ENCODE results near the gene CCNI.
"Not testable (repeated sequence)": the region's sequence is repeated elsewhere in the genome, so short reads cannot be mapped to it uniquely, and the experiment has no call there.

The CCNI gene

GRCh38 chr4:77040270-77040669, 35.5 kb downstream of the CCNI start:
- peak in 1 of 2 experiments; percentile 8 for DNase-seq
- TF ChIP-seq GATA1 (IDR thresholded peaks at IDR 0.05; ENCODE audit: low read depth, low read length) (no peak), POLR2A (IDR thresholded peaks at IDR 0.05; ENCODE audit: low read length) (no peak)

GRCh38 chr4:77039796-77040195, 36.0 kb downstream of the CCNI start:
- TF ChIP-seq GATA1 (IDR thresholded peaks at IDR 0.05; ENCODE audit: low read depth, low read length) = no peak
- TF ChIP-seq POLR2A (IDR thresholded peaks at IDR 0.05; ENCODE audit: low read length) = no peak
- DNase-seq = no peak

- TF ChIP-seq POLR2A (IDR thresholded peaks at IDR 0.05; ENCODE audit: low read length) = no peak
- TF ChIP-seq GATA1 (IDR thresholded peaks at IDR 0.05; ENCODE audit: low read depth, low read length) = no peak
- no peak for DNase-seq
These were observed 38.1 kb downstream of the CCNI start for GRCh38 chr4:77037736-77038135.

- DNase-seq = not testable (repeated sequence)
These were observed 38.6 kb downstream of the CCNI start for GRCh38 chr4:77037168-77037567.

GRCh38 chr4:77036206-77036605, 39.6 kb downstream of the CCNI start:
- no peak for DNase-seq
- TF ChIP-seq POLR2A (IDR thresholded peaks at IDR 0.05; ENCODE audit: low read length) (no peak), GATA1 (IDR thresholded peaks at IDR 0.05; ENCODE audit: low read depth, low read length) (no peak)

- no peak for DNase-seq
- TF ChIP-seq GATA1 (IDR thresholded peaks at IDR 0.05; ENCODE audit: low read depth, low read length) (no peak), POLR2A (IDR thresholded peaks at IDR 0.05; ENCODE audit: low read length) (no peak)
These were observed 40.6 kb downstream of the CCNI start for GRCh38 chr4:77035153-77035552.

- no peak for DNase-seq
- TF ChIP-seq POLR2A (IDR thresholded peaks at IDR 0.05; ENCODE audit: low read length) (no peak), GATA1 (IDR thresholded peaks at IDR 0.05; ENCODE audit: low read depth, low read length) (no peak)
These were observed 44.2 kb downstream of the CCNI start for GRCh38 chr4:77031544-77031943.

DNA sequence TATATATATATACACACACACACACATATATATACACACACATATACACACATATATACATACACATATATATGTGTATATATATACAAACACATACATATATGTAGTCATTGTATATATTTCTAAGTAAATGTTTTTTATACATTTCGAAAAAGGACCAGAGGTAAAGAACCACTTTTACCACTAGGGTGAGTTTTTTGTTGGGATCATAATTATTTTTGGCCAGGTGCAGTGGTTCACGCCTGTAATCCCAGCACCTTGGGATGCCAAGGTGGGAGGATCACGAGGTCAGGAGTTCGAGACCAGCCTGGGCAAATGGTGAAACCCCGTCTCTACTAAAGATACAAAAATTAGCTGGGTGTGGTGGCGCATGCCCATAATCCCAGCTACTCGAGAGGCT, 46.0 kb downstream of the CCNI start:
- not testable (repeated sequence) for DNase-seq

- no peak for TF ChIP-seq GATA1 (IDR thresholded peaks at IDR 0.05; ENCODE audit: low read depth, low read length)
- no peak for TF ChIP-seq POLR2A (IDR thresholded peaks at IDR 0.05; ENCODE audit: low read length)
- DNase-seq = no peak
These were observed 47.5 kb downstream of the CCNI start for GRCh38 chr4:77028246-77028645.

DNA sequence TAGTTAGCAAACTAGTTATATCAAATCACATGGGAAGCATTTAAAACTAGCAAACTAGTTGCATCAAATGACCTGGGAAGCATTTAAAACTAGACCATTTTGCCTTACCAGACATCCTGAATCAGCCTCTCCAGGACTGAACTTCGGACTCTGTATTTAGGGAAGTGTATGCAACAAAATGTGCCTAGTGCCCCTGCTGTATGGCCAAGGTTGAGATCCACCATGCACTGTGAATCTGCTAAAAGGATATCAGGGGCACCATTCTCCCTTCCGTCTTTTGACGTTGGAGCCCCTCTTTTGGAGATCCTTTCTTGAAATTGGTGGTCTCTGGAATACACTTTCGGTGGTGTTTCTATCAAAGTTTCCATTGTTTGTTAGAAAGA, 49.5 kb downstream of the CCNI start:
- no peak for TF ChIP-seq GATA1 (IDR thresholded peaks at IDR 0.05; ENCODE audit: low read depth, low read length)
- no peak for TF ChIP-seq POLR2A (IDR thresholded peaks at IDR 0.05; ENCODE audit: low read length)
- DNase-seq = no peak

DNA sequence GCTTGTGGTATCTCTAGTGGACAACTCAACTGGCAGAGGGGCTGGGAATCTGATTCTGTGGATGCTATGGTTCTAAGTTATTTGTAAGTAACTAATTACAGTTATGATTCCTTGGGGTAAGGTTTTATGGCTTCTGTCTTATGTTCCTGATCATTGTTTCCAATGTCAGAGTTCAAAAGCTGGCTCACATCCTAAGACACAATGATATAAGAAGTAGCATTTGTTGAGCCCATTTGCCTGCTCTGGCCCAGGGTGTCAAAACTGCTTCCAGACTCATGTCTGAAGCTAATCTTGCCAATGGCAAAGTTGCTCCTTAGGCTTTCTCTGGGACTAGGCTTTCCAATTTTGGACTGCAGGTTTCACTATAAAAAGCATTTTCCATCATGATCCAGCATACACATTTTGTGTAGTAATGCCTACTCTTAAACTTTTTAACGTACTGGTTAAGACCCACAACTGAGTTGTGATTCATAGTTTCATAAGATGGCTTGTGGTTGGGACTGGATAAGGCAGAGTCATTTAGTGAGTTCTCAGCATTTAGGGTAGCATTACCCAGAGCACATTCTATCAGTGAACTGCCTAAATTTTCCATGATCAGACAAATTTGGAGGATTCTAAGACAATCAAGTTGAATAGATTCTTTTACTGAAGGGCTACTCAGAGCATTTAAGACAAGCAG, 50.0 kb downstream of the CCNI start:
- TF ChIP-seq GATA1 (IDR thresholded peaks at IDR 0.05; ENCODE audit: low read depth, low read length) (no peak), POLR2A (IDR thresholded peaks at IDR 0.05; ENCODE audit: low read length) (no peak)
- DNase-seq = no peak

DNA sequence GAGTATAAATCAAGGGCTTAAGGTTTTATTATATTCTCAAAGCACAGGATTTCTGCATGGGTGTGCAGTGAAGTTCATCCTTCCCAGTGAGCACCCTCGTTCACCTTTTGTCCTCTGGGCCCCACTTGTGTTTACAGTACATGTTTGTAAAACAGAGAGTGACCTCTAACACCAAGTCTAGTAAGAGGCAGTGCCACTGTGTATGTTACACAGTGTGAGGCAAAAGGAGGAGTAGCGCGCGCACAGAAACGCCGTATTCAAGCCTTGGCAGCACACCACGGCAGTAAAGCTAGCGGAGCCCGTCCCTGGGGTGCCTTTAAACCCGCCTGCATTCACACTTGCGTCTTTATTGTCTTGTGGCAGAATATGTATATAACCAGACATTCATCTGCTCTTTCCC, 51.9 kb downstream of the CCNI start:
- DNase-seq = no peak

GRCh38 chr4:77022560-77023179, 53.1 kb downstream of the CCNI start:
- DNase-seq = no peak
- TF ChIP-seq GATA1 (IDR thresholded peaks at IDR 0.05; ENCODE audit: low read depth, low read length) (no peak), POLR2A (IDR thresholded peaks at IDR 0.05; ENCODE audit: low read length) (no peak)

More for the DNA sequence above, 51.9 kb downstream of the CCNI start:
- TF ChIP-seq POLR2A (IDR thresholded peaks at IDR 0.05; ENCODE audit: low read length) (no peak), GATA1 (IDR thresholded peaks at IDR 0.05; ENCODE audit: low read depth, low read length) (no peak)

- no peak for TF ChIP-seq POLR2A (IDR thresholded peaks at IDR 0.05; ENCODE audit: low read length)
- no peak for TF ChIP-seq GATA1 (IDR thresholded peaks at IDR 0.05; ENCODE audit: low read depth, low read length)
- no peak for DNase-seq
These were observed 54.1 kb downstream of the CCNI start for GRCh38 chr4:77021614-77022089.

DNA sequence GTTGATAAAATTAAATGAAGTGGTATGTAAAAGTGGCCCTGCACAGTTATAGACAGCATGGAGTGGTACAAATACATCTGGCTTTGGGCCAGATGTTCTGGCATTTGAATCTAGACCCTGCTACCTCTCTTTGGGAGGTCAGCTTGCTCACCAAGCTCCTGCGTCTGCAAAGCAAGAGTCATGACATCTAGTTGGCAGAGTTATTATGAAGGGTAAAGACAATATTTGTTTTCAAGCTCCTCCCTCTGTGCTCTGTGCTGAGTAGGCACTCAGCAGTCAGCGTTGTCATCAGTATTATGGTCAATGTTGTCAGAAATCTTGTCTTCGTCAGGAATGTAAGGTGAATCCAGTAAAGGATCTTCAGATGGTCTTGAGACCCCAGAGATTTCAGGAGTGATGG, 55.8 kb downstream of the CCNI start:
- TF ChIP-seq GATA1 (IDR thresholded peaks at IDR 0.05; ENCODE audit: low read depth, low read length) = no peak
- DNase-seq = no peak

Measured in erythroblast (primary cell).